GM12891 (cell line): Measurements from ENCODE around the gene NEURL1B.

Experiments
- POLR2A ChIP-seq: IDR thresholded peaks from 2 replicates; pipeline ENCODE4 v1.6.1; 2011; ENCODE audit warnings: low read depth, low read length, control low read depth
- POLR2AphosphoS5 ChIP-seq: IDR thresholded peaks from 2 replicates; pipeline ENCODE4 v1.6.1; 2011; ENCODE audit warnings: low read depth, low read length, control low read depth
- TAF1 ChIP-seq: IDR thresholded peaks from 2 replicates; pipeline ENCODE4 v1.6.1; 2011; ENCODE audit warnings: low read depth, low read length, control low read depth

- no peak for TF ChIP-seq POLR2AphosphoS5
- TF ChIP-seq TAF1, result no peak
- no peak for TF ChIP-seq POLR2A
These were observed 55.2 kb downstream of the NEURL1B start for GRCh38 chr5:172696171-172696849.
